Panc1 (cell line): Measurements from ENCODE around the gene DBX1. TPM values are rescaled to one million over a fixed set of nuclear protein-coding genes. Genes with fewer than 3 reads are reported as not detected.

Source experiments
- ATAC-seq: fragments of 200-7000 bp; cut with Tn5 transposase; 2 replicates; pipeline ENCODE4 v1.9.1; 2020; ENCODE audit warnings: mild to moderate bottlenecking, moderate library complexity
- BruUV-seq: library from RNA; stranded (reverse); fragments of 400-500 nt; replicated peaks from 2 replicates; lab custom pipeline; 2021; lab: Mats Ljungman, UMichigan
- CTCF ChIA-PET: fragments of 300-600 bp; sonication (Branson Sonifier 250); formaldehyde crosslinking; loops from one replicate; lab custom pipeline; 2022; ENCODE audit warnings: antibody characterized with exemption; lab: Charles Lee
- POLR2A ChIA-PET: fragments of 300-600 bp; sonication (Branson Sonifier 250); formaldehyde crosslinking; loops from one replicate; lab custom pipeline; 2022; ENCODE audit warnings: antibody characterized with exemption; lab: Charles Lee
- DNase-seq: peaks from one replicate; pipeline ENCODE4 v3.0.0-alpha.2; 2010; ENCODE audit warnings: low read depth, low spot score
- H3K27ac ChIP-seq: 2 replicates; pipeline ENCODE4 v1.5.1; 2011; ENCODE audit warnings: mild to moderate bottlenecking, low read length, inconsistent platforms
- H3K27me3 ChIP-seq: fragments of 200-500 bp; sonication (Bioruptor generic); 2 replicates; pipeline ENCODE4 v1.6.0; 2014; ENCODE audit warnings: low read length, inconsistent platforms; ENCODE audit not compliant: control insufficient read depth, insufficient read depth
- H3K36me3 ChIP-seq: fragments of 200-500 bp; sonication (Bioruptor generic); 2 replicates; pipeline ENCODE4 v1.5.1; 2014; ENCODE audit warnings: inconsistent platforms, mild to moderate bottlenecking, low read length, moderate library complexity; ENCODE audit not compliant: control insufficient read depth, insufficient read depth
- H3K4me1 ChIP-seq: 2 replicates; pipeline ENCODE4 v1.5.1; 2011; ENCODE audit warnings: inconsistent platforms, mild to moderate bottlenecking, low read length, moderate library complexity; ENCODE audit not compliant: control insufficient read depth, insufficient read depth
- H3K4me3 ChIP-seq, 2 experiments: 2 replicates each; pipeline ENCODE4 v1.5.1; 2011 to 2012; ENCODE audit warnings: low read depth in 2 of 2, low read length in 2 of 2, mild to moderate bottlenecking in 2 of 2, inconsistent platforms in 1 of 2, moderate library complexity in 1 of 2
- H3K9me3 ChIP-seq: fragments of 200-500 bp; sonication (Bioruptor generic); 2 replicates; pipeline ENCODE4 v1.5.1; 2014; ENCODE audit warnings: low read depth, mild to moderate bottlenecking, inconsistent platforms, low read length, moderate library complexity; ENCODE audit not compliant: control insufficient read depth, insufficient read depth
- CTCF ChIP-seq: fragments of 450-650 bp; IDR thresholded peaks from 2 replicates; pipeline ENCODE4 v1.5.1; 2017; ENCODE audit warnings: mild to moderate bottlenecking
- POLR2AphosphoS5 ChIP-seq: IDR thresholded peaks from 2 replicates; pipeline ENCODE4 v1.6.1; 2012; ENCODE audit warnings: mild to moderate bottlenecking, low read depth, low read length, moderate library complexity
- REST ChIP-seq, 2 experiments: IDR thresholded peaks; 2 replicates each; pipeline ENCODE4 v1.6.1; 2011 to 2012; ENCODE audit warnings: low read depth in 2 of 2, control low read depth in 1 of 2, low read length in 1 of 2, mild to moderate bottlenecking in 1 of 2, moderate library complexity in 1 of 2; ENCODE audit not compliant: insufficient read depth in 1 of 2
- SIN3A ChIP-seq: IDR thresholded peaks from 2 replicates; pipeline ENCODE4 v1.6.1; 2012; ENCODE audit warnings: low read depth, mild to moderate bottlenecking, low read length, moderate library complexity, borderline replicate concordance; ENCODE audit not compliant: insufficient read depth
- TCF7L2 ChIP-seq: IDR thresholded peaks from 2 replicates; pipeline ENCODE4 v1.6.1; 2011; ENCODE audit warnings: mild to moderate bottlenecking, low read depth, low read length, inconsistent platforms
- in situ Hi-C: cut with HindIII; loops from 2 replicates; pipeline ENCODE4 v1.10.0; 2016; ENCODE audit warnings: low sequenced_read_pairs, low pct_unique_long_range_greater_than_20kb
- intact Hi-C: fragments of 100-400 bp; cut with micrococcal nuclease; formaldehyde crosslinking; loops from one replicate; pipeline ENCODE4 v1.10.0; 2022; ENCODE audit not compliant: unreplicated experiment
- total RNA-seq: library from RNA; stranded (reverse); gene quantifications from one replicate; pipeline ENCODE4 v1.2.1, GENCODE V29; 2021; ENCODE audit not compliant: unreplicated experiment

DBX1 gene
- total RNA-seq, 1 experiment from 2014 or later = not detected

- intact Hi-C loops = loop anchor here (1.0 to 5.0 kb wide), 3 partner anchors 209 to 484 kb away; no protein-coding TSS in a partner anchor
- Histone ChIP-seq H3K36me3 (no peaks in the 10 kb centered on the region), H3K27ac (no peak overlapping the region), H3K27me3 (no peaks in the 10 kb centered on the region), H3K4me3 (no peak overlapping the region), H3K4me1 (no peaks in the 10 kb centered on the region), H3K9me3 (no peaks in the 10 kb centered on the region)
- ChIA-PET POLR2A (interaction anchor here (0.6 kb wide), 1 partner anchor 231 kb away, joined by 6 read pairs; no protein-coding TSS in a partner anchor), CTCF (interaction anchor here (1.1 to 2.2 kb wide), 3 partner anchors 48 to 227 kb away, joined by 3 to 19 read pairs (median 4); no protein-coding TSS in a partner anchor)
- BruUV-seq = no TSS peak
- DNase-seq = no peak
- TF ChIP-seq TCF7L2 (no peak), REST (IDR thresholded peaks at IDR 0.05; ENCODE audit: insufficient read depth in 1 of 2, low read depth in 2 of 2, low read length in 1 of 2) (no peak), POLR2AphosphoS5 (no peak), CTCF (peak; percentile 89)
- in situ Hi-C loops = no loop called here
- ATAC-seq = peak; percentile 88
Observed at GRCh38 chr11:20127671-20128527, 32.4 kb downstream of the DBX1 start.

- intact Hi-C loops (loop anchor here (5.0 kb wide), 1 partner anchor 486 kb away; no protein-coding TSS in a partner anchor), in situ Hi-C loops (no loop called here)
- CTCF ChIA-PET = interaction anchor here (0.7 to 2.2 kb wide), 2 partner anchors 225 to 228 kb away, joined by 3 to 19 read pairs; no protein-coding TSS in a partner anchor
- Histone ChIP-seq H3K27ac (no peak overlapping the region), H3K27me3 (no peaks in the 10 kb centered on the region), H3K36me3 (no peaks in the 10 kb centered on the region), H3K4me1 (no peaks in the 10 kb centered on the region), H3K9me3 (no peaks in the 10 kb centered on the region), H3K4me3 (no peak overlapping the region)
- POLR2A ChIA-PET = no interaction called here
- no peak for ATAC-seq
- BruUV-seq = no TSS peak
- TF ChIP-seq TCF7L2 = no peak
- no peak for TF ChIP-seq CTCF
- TF ChIP-seq REST (IDR thresholded peaks at IDR 0.05; ENCODE audit: insufficient read depth in 1 of 2, low read depth in 2 of 2, low read length in 1 of 2) = no peak
- TF ChIP-seq SIN3A = no peak
- TF ChIP-seq POLR2AphosphoS5 = no peak
- no peak for DNase-seq
Observed at GRCh38 chr11:20126724-20127123, 33.6 kb downstream of the DBX1 start.
